ENCODE data around the gene PPP1R12A.

Gene PPP1R12A

DNA sequence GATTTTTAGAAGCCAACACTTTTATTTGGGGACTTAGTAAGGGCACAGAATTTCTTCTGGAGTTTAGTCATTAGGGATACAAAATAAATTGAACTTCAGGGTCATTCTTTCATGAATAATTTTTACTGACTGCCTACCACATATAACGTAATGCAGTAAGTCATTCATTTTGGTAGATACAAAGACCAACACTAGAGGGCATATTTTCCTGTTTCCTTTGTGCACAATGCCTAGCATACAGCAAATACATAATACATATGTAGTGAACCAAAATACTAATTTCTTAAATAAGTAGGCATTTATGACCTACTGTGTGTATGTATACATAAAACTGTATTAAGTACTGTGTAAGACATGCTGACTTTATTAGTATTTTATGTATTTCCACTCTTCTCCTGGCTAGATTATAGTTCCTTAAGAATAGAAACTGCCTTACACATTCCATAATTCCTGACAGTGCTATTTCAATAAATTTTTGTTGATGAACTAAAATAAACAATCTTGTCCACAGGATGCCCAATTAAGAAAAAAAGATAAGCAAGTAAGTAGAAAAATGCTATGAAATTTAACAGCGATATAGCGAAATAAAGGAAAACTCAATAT lies 47.9 kb downstream of the PPP1R12A start:
- no peak overlapping the region for H3K4me2 ChIP-seq (ENCODE audit: low read length)
- H4K20me1 ChIP-seq (ENCODE audit: insufficient read depth, low read length) = peaks cover 77% of the 10 kb centered on the region
- no peak for TF ChIP-seq EZH2phosphoT487 (IDR thresholded peaks at IDR 0.05; ENCODE audit: low read depth)
- TF ChIP-seq, protein P1, sequence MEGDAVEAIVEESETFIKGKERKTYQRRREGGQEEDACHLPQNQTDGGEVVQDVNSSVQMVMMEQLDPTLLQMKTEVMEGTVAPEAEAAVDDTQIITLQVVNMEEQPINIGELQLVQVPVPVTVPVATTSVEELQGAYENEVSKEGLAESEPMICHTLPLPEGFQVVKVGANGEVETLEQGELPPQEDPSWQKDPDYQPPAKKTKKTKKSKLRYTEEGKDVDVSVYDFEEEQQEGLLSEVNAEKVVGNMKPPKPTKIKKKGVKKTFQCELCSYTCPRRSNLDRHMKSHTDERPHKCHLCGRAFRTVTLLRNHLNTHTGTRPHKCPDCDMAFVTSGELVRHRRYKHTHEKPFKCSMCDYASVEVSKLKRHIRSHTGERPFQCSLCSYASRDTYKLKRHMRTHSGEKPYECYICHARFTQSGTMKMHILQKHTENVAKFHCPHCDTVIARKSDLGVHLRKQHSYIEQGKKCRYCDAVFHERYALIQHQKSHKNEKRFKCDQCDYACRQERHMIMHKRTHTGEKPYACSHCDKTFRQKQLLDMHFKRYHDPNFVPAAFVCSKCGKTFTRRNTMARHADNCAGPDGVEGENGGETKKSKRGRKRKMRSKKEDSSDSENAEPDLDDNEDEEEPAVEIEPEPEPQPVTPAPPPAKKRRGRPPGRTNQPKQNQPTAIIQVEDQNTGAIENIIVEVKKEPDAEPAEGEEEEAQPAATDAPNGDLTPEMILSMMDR (IDR thresholded peaks at IDR 0.05; ENCODE audit: low read depth, low read length) = peak; percentile 78
- H3K4me3 ChIP-seq (ENCODE audit: low read length) = no peak overlapping the region
- no peaks in the 10 kb centered on the region for H3K27me3 ChIP-seq (ENCODE audit: low read depth, low read length)
- H3K79me2 ChIP-seq (ENCODE audit: low read length) = peaks cover 75% of the 10 kb centered on the region
- H3K9me3 ChIP-seq (ENCODE audit: insufficient read depth, low read length) = no peaks in the 10 kb centered on the region
- no peak overlapping the region for H3K9ac ChIP-seq (ENCODE audit: low read length)
- no peaks in the 10 kb centered on the region for H3K36me3 ChIP-seq (replicated peaks; ENCODE audit: low read depth, low read length)
- H3K4me1 ChIP-seq (ENCODE audit: low read length) = no peaks in the 10 kb centered on the region
- no peak overlapping the region for H2AFZ ChIP-seq (ENCODE audit: low read depth, low read length)
- no peak overlapping the region for H3K27ac ChIP-seq (ENCODE audit: low read length)

GRCh38 chr12:79885911-79886490 lies 48.9 kb downstream of the PPP1R12A start:
- Histone ChIP-seq H3K27me3 (ENCODE audit: low read depth, low read length) (no peaks in the 10 kb centered on the region), H3K9ac (ENCODE audit: low read length) (no peak overlapping the region), H3K4me3 (ENCODE audit: low read length) (no peak overlapping the region), H3K4me1 (ENCODE audit: low read length) (no peaks in the 10 kb centered on the region), H3K4me2 (ENCODE audit: low read length) (no peak overlapping the region), H3K36me3 (replicated peaks; ENCODE audit: low read depth, low read length) (no peaks in the 10 kb centered on the region), H3K79me2 (ENCODE audit: low read length) (peaks cover 73% of the 10 kb centered on the region), H4K20me1 (ENCODE audit: insufficient read depth, low read length) (peaks cover 74% of the 10 kb centered on the region), H3K9me3 (ENCODE audit: insufficient read depth, low read length) (no peaks in the 10 kb centered on the region), H2AFZ (ENCODE audit: low read depth, low read length) (no peak overlapping the region), H3K27ac (ENCODE audit: low read length) (no peak overlapping the region)
- TF ChIP-seq, protein P1 (IDR thresholded peaks at IDR 0.05; ENCODE audit: low read depth, low read length) = no peak
- no peak for TF ChIP-seq EZH2phosphoT487 (IDR thresholded peaks at IDR 0.05; ENCODE audit: low read depth)

- Histone ChIP-seq H3K27ac (ENCODE audit: low read length) (no peak overlapping the region), H4K20me1 (ENCODE audit: insufficient read depth, low read length) (peaks cover 78% of the 10 kb centered on the region), H3K4me2 (ENCODE audit: low read length) (no peak overlapping the region), H3K9me3 (ENCODE audit: insufficient read depth, low read length) (no peaks in the 10 kb centered on the region), H3K4me1 (ENCODE audit: low read length) (no peaks in the 10 kb centered on the region), H2AFZ (ENCODE audit: low read depth, low read length) (no peak overlapping the region), H3K79me2 (ENCODE audit: low read length) (peaks cover 80% of the 10 kb centered on the region), H3K4me3 (ENCODE audit: low read length) (no peak overlapping the region), H3K9ac (ENCODE audit: low read length) (no peak overlapping the region), H3K36me3 (replicated peaks; ENCODE audit: low read depth, low read length) (no peaks in the 10 kb centered on the region), H3K27me3 (ENCODE audit: low read depth, low read length) (no peaks in the 10 kb centered on the region)
- no peak for TF ChIP-seq EZH2phosphoT487 (IDR thresholded peaks at IDR 0.05; ENCODE audit: low read depth)
- TF ChIP-seq, protein P1 (IDR thresholded peaks at IDR 0.05; ENCODE audit: low read depth, low read length) = no peak
These were observed 50.4 kb downstream of the PPP1R12A start for GRCh38 chr12:79884401-79885006.

GRCh38 chr12:79883216-79883615 lies 51.7 kb downstream of the PPP1R12A start:
- H4K20me1 ChIP-seq (ENCODE audit: insufficient read depth, low read length) = peaks cover 66% of the 10 kb centered on the region
- peaks cover 80% of the 10 kb centered on the region for H3K79me2 ChIP-seq (ENCODE audit: low read length)
- no peaks in the 10 kb centered on the region for H3K9me3 ChIP-seq (ENCODE audit: insufficient read depth, low read length)
- no peak overlapping the region for H3K9ac ChIP-seq (ENCODE audit: low read length)
- H3K4me1 ChIP-seq (ENCODE audit: low read length) = no peaks in the 10 kb centered on the region
- H3K4me3 ChIP-seq (ENCODE audit: low read length) = no peak overlapping the region
- H3K4me2 ChIP-seq (ENCODE audit: low read length) = no peak overlapping the region
- no peak overlapping the region for H3K27ac ChIP-seq (ENCODE audit: low read length)
- no peaks in the 10 kb centered on the region for H3K27me3 ChIP-seq (ENCODE audit: low read depth, low read length)
- H2AFZ ChIP-seq (ENCODE audit: low read depth, low read length) = no peak overlapping the region
- TF ChIP-seq EZH2phosphoT487 (IDR thresholded peaks at IDR 0.05; ENCODE audit: low read depth) = no peak
- TF ChIP-seq, protein P1 (IDR thresholded peaks at IDR 0.05; ENCODE audit: low read depth, low read length) = no peak
- H3K36me3 ChIP-seq (replicated peaks; ENCODE audit: low read depth, low read length) = no peaks in the 10 kb centered on the region
